C4-2B (cell line): ENCODE data around the gene PLEKHA5.

Experiments
- ZFX ChIP-seq: fragments of 450-650 bp; IDR thresholded peaks from 2 replicates; pipeline ENCODE4 v1.6.1; 2017
- TF ChIP-seq, protein P1 (sequence below): fragments of 450-650 bp; conservative IDR thresholded peaks from 2 replicates; pipeline ENCODE4 v1.5.1; 2017; ENCODE audit warnings: mild to moderate bottlenecking

- TF ChIP-seq, protein P1, sequence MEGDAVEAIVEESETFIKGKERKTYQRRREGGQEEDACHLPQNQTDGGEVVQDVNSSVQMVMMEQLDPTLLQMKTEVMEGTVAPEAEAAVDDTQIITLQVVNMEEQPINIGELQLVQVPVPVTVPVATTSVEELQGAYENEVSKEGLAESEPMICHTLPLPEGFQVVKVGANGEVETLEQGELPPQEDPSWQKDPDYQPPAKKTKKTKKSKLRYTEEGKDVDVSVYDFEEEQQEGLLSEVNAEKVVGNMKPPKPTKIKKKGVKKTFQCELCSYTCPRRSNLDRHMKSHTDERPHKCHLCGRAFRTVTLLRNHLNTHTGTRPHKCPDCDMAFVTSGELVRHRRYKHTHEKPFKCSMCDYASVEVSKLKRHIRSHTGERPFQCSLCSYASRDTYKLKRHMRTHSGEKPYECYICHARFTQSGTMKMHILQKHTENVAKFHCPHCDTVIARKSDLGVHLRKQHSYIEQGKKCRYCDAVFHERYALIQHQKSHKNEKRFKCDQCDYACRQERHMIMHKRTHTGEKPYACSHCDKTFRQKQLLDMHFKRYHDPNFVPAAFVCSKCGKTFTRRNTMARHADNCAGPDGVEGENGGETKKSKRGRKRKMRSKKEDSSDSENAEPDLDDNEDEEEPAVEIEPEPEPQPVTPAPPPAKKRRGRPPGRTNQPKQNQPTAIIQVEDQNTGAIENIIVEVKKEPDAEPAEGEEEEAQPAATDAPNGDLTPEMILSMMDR, result no peak
- no peak for TF ChIP-seq ZFX
These were observed 13.0 kb downstream of the PLEKHA5 start for GRCh38 chr12:19142499-19142898.
